Spinal cord (tissue), 10 donors: Measurements from ENCODE around the gene GRAP2. TPM values are rescaled to one million over a fixed set of nuclear protein-coding genes. Genes with fewer than 3 reads are reported as not detected.

Experiments used
- DNase-seq, 6 donors: peaks; one replicate each; pipeline versions ENCODE4 v3.0.0 to v3.0.0-alpha.2; 2013 to 2015; ENCODE audit warnings: low spot score in 6 of 6, low read depth in 4 of 6
- H3K27ac ChIP-seq: one replicate; pipeline ENCODE4 v1.5.1; 2013; ENCODE audit warnings: low read depth, low read length, control low read depth
- H3K27me3 ChIP-seq: one replicate; pipeline ENCODE4 v1.6.1; 2013; ENCODE audit warnings: low read length; ENCODE audit not compliant: control insufficient read depth, insufficient read depth
- H3K36me3 ChIP-seq: one replicate; pipeline ENCODE4 v1.6.1; 2013; ENCODE audit warnings: low read length; ENCODE audit not compliant: control insufficient read depth, insufficient read depth
- H3K4me1 ChIP-seq: one replicate; pipeline ENCODE4 v1.6.1; 2013; ENCODE audit warnings: low read length; ENCODE audit not compliant: control insufficient read depth, insufficient read depth
- H3K4me3 ChIP-seq: one replicate; pipeline ENCODE4 v1.5.1; 2013; ENCODE audit warnings: low read depth, low read length, control low read depth
- H3K9me3 ChIP-seq: one replicate; pipeline ENCODE4 v1.6.1; 2013; ENCODE audit warnings: low read length; ENCODE audit not compliant: control insufficient read depth, insufficient read depth
- WGBS: methylation state at CpG from one replicate; pipeline ENCODE4 v1.1.5; 2013; ENCODE audit warnings: missing lambda C conversion rate; ENCODE audit not compliant: insufficient coverage; 5-methylcytosine and 5-hydroxymethylcytosine counted together
- polyA plus RNA-seq, 2 donors: library from polyadenylated mRNA; unstranded; fragments of 120-200 nt; gene quantifications; one replicate each; pipeline ENCODE4 v1.2.1, GENCODE V29; 2013; ENCODE audit not compliant: insufficient read length in 2 of 2
- small RNA-seq: library from RNA; depleted of rRNA; stranded (forward); fragments of <200 nt; gene quantifications from one replicate; pipeline ENCODE3, GENCODE V24; 2014; ENCODE audit warnings: low replicate concordance
- total RNA-seq, 2 donors: library from RNA; depleted of rRNA in 1 of 2; stranded (reverse); fragments of 120-200 nt in 1 of 2; fragments of >200 nt in 1 of 2; gene quantifications; one replicate each; pipeline versions ENCODE4 v1.2.3 to v1.2.4, GENCODE V29; 2013 to 2014
- donor health status: healthy.

The GRAP2 gene
- total and polyA plus RNA-seq, 4 donors = 0.48 to 1.8 (median 0.73) TPM

- Histone ChIP-seq H3K9me3 (no peaks in the 10 kb centered on the region), H3K27me3 (no peaks in the 10 kb centered on the region), H3K27ac (no peak overlapping the region), H3K4me1 (peaks cover under 1% of the 10 kb centered on the region), H3K36me3 (no peaks in the 10 kb centered on the region), H3K4me3 (no peak overlapping the region)
- WGBS = 74% methylated on average over 10 of the region's 10 CpGs
- no peak for DNase-seq
Measured at GRCh38 chr22:40015358-40015976, 114.6 kb downstream of the GRAP2 start.

- 77% methylated on average over 6 of the region's 6 CpGs for WGBS
- peaks cover 15% of the 10 kb centered on the region for H3K4me1 ChIP-seq
- H3K27me3 ChIP-seq = no peaks in the 10 kb centered on the region
- no peak for DNase-seq
- peaks cover 6% of the 10 kb centered on the region for H3K36me3 ChIP-seq
- no peak overlapping the region for H3K4me3 ChIP-seq
- H3K27ac ChIP-seq = no peak overlapping the region
- H3K9me3 ChIP-seq = no peaks in the 10 kb centered on the region
Measured at GRCh38 chr22:40018051-40018450, 117.2 kb downstream of the GRAP2 start.

GRCh38 chr22:40019100-40019499 is 118.2 kb downstream of the GRAP2 start:
- Histone ChIP-seq H3K27ac (no peak overlapping the region), H3K36me3 (peaks cover 6% of the 10 kb centered on the region), H3K4me3 (no peak overlapping the region), H3K9me3 (no peaks in the 10 kb centered on the region), H3K27me3 (no peaks in the 10 kb centered on the region), H3K4me1 (peaks cover 25% of the 10 kb centered on the region)
- no peak for DNase-seq
- 94% methylated on average over 7 of the region's 9 CpGs for WGBS

- no peak overlapping the region for H3K27ac ChIP-seq
- H3K36me3 ChIP-seq = peaks cover 6% of the 10 kb centered on the region
- H3K4me1 ChIP-seq = peaks cover 36% of the 10 kb centered on the region
- H3K4me3 ChIP-seq = no peak overlapping the region
- H3K27me3 ChIP-seq = no peaks in the 10 kb centered on the region
- H3K9me3 ChIP-seq = no peaks in the 10 kb centered on the region
- DNase-seq = no peak
- WGBS = 77% methylated on average over 7 of the region's 7 CpGs
Measured at GRCh38 chr22:40020956-40021355, 120.1 kb downstream of the GRAP2 start.

GRCh38 chr22:40021401-40022000 is 120.6 kb downstream of the GRAP2 start:
- Histone ChIP-seq H3K27ac (no peak overlapping the region), H3K4me3 (no peak overlapping the region), H3K9me3 (no peaks in the 10 kb centered on the region), H3K27me3 (no peaks in the 10 kb centered on the region), H3K4me1 (peaks cover 37% of the 10 kb centered on the region), H3K36me3 (peaks cover 6% of the 10 kb centered on the region)
- 89% methylated on average over 33 of the region's 34 CpGs for WGBS
- DNase-seq = no peak

GRCh38 chr22:40022536-40023240 is 121.8 kb downstream of the GRAP2 start:
- Histone ChIP-seq H3K4me1 (peaks cover 40% of the 10 kb centered on the region), H3K27me3 (no peaks in the 10 kb centered on the region), H3K27ac (no peak overlapping the region), H3K36me3 (peaks cover 6% of the 10 kb centered on the region), H3K4me3 (no peak overlapping the region), H3K9me3 (no peaks in the 10 kb centered on the region)
- peak in 1 of 6 donors; percentile 45 for DNase-seq
- 71% methylated on average over 7 of the region's 11 CpGs for WGBS

Small RNA genes within 50 kb of the gene (small RNA-seq; reads per million reads assigned to genes)
- gene RN7SKP210 = not detected

Other genes with a start within 250 kb of the GRAP2 start
- under 1 TPM in 1 of 2 donors, not detected in 1; 0.10 TPM for gene ENTHD1, start 7.3 kb upstream of the GRAP2 start, total RNA-seq
- gene ENTHD1, start 7.3 kb upstream of the GRAP2 start, polyA plus RNA-seq = not detected
- gene TMA7B, start 59.3 kb downstream of the GRAP2 start, total RNA-seq = not detected
- gene TMA7B, start 59.3 kb downstream of the GRAP2 start, polyA plus RNA-seq = not detected
- 1 to 10 TPM in 1 of 2 donors, under 1 TPM in 1; 0.61 to 1.2 TPM for gene FAM83F, start 93.9 kb downstream of the GRAP2 start, total RNA-seq
- gene FAM83F, start 93.9 kb downstream of the GRAP2 start, polyA plus RNA-seq = under 1 TPM; 0.67 to 0.78 TPM